HG03196 (cell line): ENCODE data around the gene MAN2B1.
"Not testable (repeated sequence)": the region's sequence is repeated elsewhere in the genome, so short reads cannot be mapped to it uniquely, and the experiment has no call there.

ENCODE experiments used
- ATAC-seq: cut with Tn5 transposase; IDR thresholded peaks from one replicate; pipeline ENCODE4 v1.9.1; 2021; ENCODE audit not compliant: unreplicated experiment

MAN2B1 gene

DNA sequence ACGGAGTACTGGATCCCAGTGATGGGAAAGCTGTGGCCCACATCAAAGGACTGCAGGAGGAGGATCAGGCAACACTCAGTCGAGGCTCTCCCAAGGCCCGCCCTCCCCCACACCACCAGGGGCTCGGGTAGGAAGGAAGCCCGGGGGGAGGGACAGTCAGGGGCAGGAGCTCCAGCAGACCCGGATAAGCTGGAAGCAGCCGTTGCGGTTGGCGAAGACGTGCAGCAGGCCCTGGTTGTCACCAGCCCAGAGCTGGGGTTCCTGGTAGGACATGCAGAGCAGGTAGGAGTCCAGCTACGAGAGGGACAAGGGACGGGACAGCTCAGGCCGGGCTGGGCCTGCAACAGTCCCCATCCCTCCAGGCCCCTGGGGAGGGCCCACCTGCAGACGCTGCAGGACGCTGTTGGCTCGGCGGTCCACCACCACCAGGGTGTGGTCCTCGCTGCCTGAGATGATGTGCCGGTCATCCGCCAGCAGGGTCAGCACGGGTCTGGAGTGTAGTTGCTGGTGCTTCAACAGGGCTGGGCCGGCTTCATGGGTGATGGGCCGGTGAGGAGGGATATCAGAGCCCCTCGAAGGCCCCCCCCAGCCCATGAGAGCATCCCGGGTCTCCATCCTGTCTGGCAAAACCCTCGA is 23.2 kb upstream of the MAN2B1 start:
- no peak for ATAC-seq

- no peak for ATAC-seq
These were observed 22.5 kb upstream of the MAN2B1 start for GRCh38 chr19:12689012-12689411.

- no peak for ATAC-seq
These were observed 21.1 kb upstream of the MAN2B1 start, which contains the start of gene GNG14 for GRCh38 chr19:12687496-12688196. TSS of gene GNG14 (plus strand) at chr19:12687998. CDS start at chr19:12688049, 51 bp downstream.

- no peak for ATAC-seq
These were observed 19.3 kb upstream of the MAN2B1 start for GRCh38 chr19:12685831-12686230.

DNA sequence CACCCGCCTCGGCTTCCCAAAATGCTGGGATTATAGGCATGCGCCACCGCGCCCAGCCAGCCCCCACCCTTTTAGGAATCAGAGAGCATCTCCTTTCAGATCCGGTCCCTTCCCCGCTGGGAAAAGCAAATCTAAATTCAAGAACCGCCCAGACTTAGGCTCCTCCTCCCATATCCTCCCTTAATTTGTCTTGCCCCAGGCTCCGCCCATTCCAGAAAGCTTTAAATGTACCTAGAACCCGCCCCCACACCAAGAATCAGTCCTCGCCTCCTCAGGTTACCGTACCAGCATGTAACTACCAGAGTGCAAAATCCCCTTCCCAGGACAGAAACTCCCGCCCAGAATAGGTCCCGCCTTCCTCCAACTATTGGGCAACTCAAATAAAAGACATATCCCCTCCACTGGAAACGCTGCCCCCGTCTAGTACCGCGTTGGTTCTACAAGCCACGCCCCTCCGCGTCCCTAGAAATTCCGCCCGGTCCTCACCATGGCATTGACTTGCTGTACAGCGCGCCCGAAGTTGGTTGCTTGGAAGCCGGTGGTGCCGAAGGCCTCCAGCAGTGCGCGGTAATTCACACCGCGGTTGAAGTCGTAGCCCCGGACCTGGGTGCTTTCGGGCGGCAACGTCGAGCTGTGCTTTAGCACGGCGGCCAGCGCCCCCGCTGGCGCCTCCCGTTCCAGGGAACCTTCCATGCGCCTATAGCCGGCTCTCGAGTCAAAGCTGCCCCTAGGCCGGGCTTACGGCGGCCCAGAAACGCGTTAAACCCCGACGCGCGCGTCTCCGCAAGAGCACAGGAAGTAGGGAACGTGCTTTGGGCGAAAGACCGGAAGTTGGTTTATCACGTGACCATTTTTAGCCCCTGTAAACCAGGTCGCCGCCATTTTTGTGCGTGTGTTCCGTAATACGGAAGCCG is 14.8 kb upstream of the MAN2B1 start, which contains the start of gene DHPS:
Gene DHPS (minus strand): TSS at position 807 of the 914 bp plus-strand sequence. CDS start 114 bp downstream, at position 693.
- ATAC-seq: peak; percentile 72

- no peak for ATAC-seq
These were observed 13.5 kb upstream of the MAN2B1 start for GRCh38 chr19:12680034-12680433.

GRCh38 chr19:12678039-12678438 is 11.5 kb upstream of the MAN2B1 start:
- ATAC-seq: not testable (repeated sequence)

- no peak for ATAC-seq
These were observed 10.4 kb upstream of the MAN2B1 start for GRCh38 chr19:12676928-12677327.

DNA sequence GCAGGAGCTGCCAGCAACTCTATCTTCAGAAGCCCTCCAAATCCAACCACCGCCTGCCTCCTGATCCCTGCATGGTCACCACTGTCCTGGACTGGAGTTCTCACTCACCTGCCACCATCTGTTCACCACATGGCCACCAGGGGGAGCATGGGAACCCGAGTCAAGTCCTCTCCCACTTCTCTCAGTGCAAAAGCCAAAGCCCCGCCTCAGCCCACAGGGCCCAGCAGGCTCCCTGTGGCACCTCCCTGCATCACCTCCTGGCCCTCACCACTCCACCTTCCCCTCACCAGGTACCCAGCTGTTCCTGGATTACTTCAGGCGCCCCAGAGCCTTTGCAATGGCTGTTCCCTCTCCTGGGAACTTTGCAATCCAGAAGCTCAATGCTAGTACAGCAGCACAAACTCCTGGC is 9.8 kb upstream of the MAN2B1 start:
- no peak for ATAC-seq

- no peak for ATAC-seq
These were observed 9.4 kb upstream of the MAN2B1 start for GRCh38 chr19:12675940-12676339.

DNA sequence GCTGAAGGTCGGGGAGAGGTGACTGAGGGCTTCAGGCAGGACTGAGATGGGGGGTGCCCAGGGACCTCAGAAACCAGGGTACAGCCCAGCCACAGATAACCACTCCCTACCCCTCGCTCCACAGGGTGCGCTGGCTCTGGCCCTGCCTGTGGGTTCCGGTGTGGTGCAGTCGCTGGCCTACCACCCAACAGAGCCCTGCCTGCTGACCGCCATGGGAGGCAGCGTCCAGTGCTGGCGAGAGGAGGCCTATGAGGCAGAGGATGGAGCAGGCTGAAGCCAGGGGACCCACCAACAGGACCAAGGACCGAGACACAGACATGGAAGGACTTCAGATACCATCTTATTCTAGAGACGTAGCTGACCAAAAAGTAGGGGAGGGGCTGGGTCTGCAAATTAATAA is 8.9 kb upstream of the MAN2B1 start:
- no peak for ATAC-seq

- ATAC-seq: no peak
These were observed 6.2 kb upstream of the MAN2B1 start for GRCh38 chr19:12672744-12673143.

- ATAC-seq: no peak
These were observed 3.8 kb upstream of the MAN2B1 start for GRCh38 chr19:12670159-12670928.

GRCh38 chr19:12669270-12670158 is 3.0 kb upstream of the MAN2B1 start:
- no peak for ATAC-seq

DNA sequence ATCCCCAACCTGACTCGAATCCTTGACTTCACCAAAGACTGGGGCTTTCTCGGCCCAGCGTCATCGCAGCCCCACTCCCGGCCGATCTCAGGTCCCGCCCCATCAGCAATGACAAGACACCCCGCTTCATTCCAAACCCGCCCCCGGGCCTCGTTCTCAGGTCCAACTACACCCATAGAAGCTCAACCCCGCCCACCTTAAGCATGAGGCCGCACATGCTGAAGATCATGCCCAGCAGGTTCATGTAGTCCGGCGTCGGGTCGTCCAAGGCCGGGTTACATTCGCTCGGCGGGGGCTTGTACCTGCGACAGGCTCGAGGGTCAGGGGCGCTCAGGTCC is 2.4 kb upstream of the MAN2B1 start:
- no peak for ATAC-seq

DNA sequence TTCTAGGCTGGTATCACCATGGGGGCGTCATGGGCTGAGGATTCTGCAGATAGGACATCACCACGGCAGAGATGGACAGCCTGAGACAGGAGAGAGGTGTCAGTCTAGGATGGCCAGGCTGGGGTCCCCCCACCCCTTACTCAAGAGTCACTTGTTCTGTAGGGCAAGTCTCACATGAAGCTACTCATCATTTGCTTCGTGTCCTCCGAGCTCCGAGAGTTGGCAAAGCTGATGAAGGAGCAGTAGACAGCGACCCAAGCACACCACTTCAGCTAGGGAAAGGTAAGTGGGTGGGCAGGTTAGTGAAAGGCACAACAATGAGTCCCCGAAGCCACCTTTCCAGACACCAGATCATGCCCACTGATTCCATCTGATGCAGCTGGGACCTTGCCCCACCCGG is 1.8 kb upstream of the MAN2B1 start:
- ATAC-seq: no peak

GRCh38 chr19:12667731-12668302 is 1.3 kb upstream of the MAN2B1 start:
- no peak for ATAC-seq

DNA sequence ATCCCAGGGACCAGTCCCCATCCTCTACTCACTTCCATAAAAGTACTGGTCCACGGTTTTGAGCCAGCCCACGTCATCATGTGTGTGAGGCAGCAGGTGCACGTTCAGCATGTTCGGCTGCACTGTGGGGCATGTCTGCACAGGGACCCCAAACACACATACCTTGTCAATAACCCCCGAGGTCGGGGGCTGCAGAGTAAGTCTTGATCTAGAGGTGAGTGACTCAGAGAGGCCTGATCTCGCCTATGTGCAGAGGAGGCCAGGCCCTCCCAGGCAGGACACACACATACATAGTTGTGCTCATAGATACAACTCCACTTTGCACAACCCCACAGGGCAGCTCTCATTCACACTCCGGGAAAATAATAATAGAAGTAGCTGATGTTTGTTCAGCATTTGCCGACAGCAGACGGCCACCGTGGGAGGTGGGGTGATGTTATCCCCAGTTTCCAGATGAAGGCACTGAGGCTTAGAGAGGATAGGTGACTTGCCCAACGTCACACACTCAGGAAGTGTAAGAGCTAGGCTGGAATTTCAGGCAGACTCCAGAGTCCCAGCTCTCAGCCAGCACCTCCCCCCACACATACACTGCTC is 774 bp downstream of the MAN2B1 start:
- no peak for ATAC-seq

GRCh38 chr19:12665281-12665573 is 1.3 kb downstream of the MAN2B1 start:
- no peak for ATAC-seq
